Stimulated activated CD4-positive, alpha-beta T cell treated with anti-CD3 and anti-CD28 coated beads, TNF-alpha, amount 100 ng/mL, for 24 hours (primary cell): Measurements from ENCODE around the gene NGEF.
A peak's percentile ranks its signal among the peaks of the same experiment; 100 is the strongest.
"Not testable (repeated sequence)": the region's sequence is repeated elsewhere in the genome, so short reads cannot be mapped to it uniquely, and the experiment has no call there.

Experiments used
- DNase-seq, 3 experiments: peaks; one replicate each; pipeline ENCODE4 v3.0.0-alpha.2; 2020; ENCODE audit warnings: low read depth in 3 of 3

NGEF gene

GRCh38 chr2:232927793-232928550 lies 85.1 kb downstream of the NGEF start:
- DNase-seq: no peak

GRCh38 chr2:232927032-232927792 lies 85.8 kb downstream of the NGEF start:
- peak in 1 of 3 experiments; percentile 28 for DNase-seq

GRCh38 chr2:232926431-232926939 lies 86.6 kb downstream of the NGEF start:
- no peak for DNase-seq

GRCh38 chr2:232925821-232926156 lies 87.3 kb downstream of the NGEF start:
- DNase-seq: no peak

DNA sequence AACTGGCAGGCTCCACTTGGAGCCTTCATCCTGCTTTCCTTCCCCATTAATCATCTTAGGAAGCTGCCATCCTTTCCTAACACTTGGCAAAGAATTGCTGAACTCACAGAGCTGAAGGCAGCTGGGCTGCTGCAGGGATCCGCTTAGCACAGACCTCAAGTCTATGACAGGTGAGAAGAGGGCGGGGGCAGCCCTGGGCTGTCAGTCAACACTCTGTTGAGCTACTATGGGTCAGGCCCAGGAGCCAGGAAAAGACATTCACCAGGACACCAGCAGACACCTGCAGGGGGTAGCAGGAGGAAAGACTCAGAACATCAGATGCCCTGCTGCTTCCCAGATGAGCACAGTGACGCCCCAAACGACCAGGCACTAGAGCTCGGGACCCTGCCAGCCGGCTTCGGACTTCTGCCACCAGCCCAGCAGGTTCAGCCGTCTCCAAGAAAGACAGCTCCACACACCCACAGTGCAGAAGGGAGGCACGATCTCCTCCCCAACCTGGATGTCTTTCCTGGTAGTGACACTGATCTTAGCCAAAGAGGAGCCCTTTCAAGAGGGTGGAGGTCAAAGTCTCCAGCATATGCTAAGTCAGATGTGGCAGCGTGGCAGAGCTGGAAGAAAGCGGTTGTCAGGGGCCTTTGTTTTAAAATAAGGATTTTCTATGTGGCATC lies 87.8 kb downstream of the NGEF start:
- no peak for DNase-seq

- DNase-seq: no peak
Observed at GRCh38 chr2:232924433-232924832, 88.6 kb downstream of the NGEF start.

DNA sequence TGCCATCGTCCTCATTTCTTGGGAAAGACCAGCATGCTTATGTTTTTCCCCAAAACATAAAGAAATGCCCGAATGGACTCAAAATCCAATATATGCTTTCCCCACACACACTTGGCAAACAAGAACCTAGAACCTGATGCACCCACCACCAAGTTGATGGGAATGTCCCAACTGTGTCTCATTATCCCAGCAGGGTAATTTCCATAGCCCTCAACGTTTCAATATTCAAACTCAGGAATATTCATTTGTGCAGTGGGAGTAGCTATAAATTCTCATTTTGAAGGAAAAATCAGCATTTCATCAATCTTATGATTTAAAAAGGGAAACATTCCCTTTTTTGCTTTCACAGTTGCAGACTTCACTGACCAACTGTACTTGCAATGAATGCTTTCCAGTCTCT lies 92.3 kb downstream of the NGEF start:
- no peak for DNase-seq

DNA sequence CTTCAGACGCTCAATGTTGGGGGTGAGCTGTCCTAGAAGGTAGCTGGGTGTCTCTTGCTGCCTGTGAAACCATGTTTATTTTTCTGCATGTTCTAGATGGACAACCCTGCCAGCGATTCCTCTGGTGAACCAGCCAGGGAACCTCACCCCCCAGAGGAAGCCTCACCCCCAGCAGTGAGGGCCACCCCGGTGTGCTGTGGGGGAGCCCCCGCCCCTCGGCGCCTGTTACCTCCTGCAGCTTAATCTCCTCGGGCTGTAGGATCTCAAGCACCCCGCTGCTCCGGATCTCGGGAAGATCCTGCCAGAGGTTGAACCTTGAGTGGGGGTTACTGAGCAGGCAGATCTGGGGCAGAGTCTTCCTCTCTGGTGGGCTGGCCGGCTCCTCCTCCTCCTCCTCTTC lies 93.0 kb downstream of the NGEF start:
- DNase-seq: no peak

DNA sequence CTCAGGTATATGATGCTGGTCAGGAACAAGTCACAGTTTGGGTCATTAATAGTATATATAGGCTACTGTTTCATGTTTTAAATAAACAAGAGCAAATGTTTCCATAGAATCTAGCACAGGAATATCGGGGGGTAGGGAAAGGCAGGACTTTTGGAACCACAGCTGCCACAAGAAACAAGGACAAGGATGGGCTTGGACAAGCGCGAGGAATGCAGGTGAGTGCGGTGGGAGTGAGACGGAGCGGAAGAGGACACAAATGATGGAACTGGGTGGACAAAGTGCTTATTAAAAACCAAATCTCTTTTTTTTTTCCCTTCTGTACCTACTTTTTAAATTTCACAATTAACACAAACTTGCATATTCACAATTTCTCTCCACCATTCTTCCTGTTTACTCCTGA lies 93.9 kb downstream of the NGEF start:
- DNase-seq: no peak

DNA sequence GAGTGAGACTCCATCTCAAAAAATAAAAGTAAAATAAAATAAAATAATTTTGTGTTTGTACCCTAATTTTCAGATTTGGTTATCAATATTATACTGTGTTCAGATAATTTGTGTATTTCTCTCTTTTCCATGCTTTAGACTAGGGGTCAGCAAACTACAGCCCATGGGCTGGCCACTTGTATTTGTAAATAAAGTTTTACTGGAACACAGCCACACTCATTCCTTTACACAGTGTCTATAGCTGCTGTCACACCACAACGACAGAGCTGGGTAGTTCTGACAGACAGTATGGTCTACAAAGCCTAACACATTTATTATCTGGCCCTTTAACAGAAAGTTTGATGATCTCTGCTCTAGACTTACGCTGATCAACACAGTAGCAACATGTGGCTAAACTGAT lies 99.2 kb downstream of the NGEF start:
- no peak for DNase-seq

- no peak for DNase-seq
Observed at GRCh38 chr2:232911712-232912277, 101.3 kb downstream of the NGEF start.

DNA sequence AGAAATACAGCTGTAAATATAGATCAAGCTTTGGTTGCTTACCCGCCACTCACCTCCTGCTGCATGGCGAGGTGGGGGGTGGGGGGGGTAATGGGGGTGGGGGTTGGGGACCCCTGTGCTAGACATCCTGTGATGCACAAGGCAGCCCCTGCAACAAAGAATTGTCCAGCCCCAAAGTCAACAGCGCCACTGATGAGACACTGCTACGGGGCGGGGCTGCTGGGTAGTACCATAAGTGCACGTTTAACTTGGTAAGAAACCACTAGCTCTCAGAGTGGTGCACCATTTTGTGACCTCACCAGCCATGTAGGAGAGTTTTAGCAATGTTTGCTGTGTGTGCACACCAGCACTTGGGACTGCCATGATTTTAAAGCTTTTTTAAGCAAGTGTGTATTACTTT lies 102.7 kb downstream of the NGEF start:
- DNase-seq: no peak

DNA sequence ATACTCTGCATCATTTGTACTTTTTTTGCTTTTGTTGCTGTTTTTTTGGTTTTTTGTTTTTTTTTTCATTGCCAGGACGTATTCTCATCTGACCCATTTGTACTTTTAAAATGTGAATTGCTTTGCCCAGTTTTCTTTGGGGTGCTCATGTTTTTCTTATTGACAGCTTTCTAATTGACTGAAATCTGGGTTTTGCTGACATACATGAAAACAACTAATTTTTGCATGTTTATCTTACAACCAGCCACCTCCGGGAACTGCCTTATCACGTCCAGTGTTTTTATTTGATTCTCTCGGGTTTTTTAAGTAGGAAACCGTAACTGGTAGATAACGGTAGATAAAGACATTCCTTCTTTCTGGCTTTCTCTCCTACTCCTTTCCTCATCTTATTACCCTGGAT lies 104.4 kb downstream of the NGEF start:
- no peak for DNase-seq

GRCh38 chr2:232907718-232908085 lies 105.4 kb downstream of the NGEF start:
- not testable (repeated sequence) for DNase-seq

GRCh38 chr2:232906867-232907717 lies 106.0 kb downstream of the NGEF start:
- DNase-seq: not testable (repeated sequence)

DNA sequence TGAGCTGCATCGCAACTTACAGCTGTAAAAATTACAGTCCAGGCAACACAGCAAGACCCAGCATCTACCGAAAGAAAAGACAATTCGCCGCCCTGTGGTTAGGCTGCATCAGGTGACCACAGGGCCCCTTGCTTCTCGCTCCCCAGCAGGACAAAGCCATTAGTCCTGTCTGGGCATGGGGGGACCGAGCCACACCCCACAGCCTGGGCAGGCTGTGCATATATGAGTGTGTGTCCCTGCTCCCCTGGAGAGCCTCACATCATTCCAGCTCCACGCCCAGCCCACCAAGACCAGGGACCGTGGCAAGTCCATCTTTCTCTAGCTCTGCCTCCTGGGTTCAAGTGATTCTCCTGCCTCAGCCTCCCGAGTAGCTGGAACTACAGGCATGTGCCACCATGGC lies 109.1 kb downstream of the NGEF start:
- DNase-seq: no peak

DNA sequence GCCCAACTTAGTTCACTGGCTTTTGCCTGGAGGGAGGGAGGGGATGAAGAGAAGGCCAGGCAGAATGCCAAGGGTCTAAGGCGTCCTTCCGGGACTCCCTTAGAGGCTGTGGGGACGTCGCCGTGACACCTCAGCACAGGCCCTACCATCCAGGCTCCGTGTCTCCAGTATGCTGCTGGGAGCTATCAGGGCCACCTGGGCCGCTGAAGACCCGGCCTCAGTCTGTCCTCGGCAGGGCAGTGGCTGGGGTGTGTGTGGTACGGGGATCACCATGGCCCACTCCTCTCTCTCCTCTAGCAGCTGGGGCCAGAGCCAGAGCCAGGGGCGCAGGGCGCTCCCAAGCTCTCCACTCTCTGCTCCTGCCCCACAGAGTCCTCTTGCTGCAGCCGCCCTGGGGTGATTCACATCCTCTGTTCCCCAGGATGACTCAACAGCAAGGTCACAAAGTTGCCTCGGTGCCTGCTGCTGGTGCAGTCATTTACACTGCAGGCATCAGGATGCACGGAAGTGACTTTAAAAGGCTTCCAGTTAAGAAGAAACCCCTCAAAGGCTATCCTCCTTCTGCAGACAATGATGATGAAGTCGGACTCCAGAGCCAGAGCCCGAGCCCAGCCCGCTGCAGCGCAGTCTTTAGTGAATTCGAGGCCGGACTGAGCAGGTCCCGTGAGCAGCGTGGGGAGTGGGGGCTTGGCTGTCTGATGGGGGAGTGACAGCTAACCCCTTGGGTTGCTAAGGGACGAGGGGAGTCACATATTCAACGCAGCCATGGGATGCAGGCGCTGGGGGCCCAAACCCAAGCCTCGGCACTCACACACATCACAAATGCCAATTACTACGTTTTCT lies 111.1 kb downstream of the NGEF start:
- DNase-seq: peak in 2 of 3 experiments; percentile 12 to 61

DNA sequence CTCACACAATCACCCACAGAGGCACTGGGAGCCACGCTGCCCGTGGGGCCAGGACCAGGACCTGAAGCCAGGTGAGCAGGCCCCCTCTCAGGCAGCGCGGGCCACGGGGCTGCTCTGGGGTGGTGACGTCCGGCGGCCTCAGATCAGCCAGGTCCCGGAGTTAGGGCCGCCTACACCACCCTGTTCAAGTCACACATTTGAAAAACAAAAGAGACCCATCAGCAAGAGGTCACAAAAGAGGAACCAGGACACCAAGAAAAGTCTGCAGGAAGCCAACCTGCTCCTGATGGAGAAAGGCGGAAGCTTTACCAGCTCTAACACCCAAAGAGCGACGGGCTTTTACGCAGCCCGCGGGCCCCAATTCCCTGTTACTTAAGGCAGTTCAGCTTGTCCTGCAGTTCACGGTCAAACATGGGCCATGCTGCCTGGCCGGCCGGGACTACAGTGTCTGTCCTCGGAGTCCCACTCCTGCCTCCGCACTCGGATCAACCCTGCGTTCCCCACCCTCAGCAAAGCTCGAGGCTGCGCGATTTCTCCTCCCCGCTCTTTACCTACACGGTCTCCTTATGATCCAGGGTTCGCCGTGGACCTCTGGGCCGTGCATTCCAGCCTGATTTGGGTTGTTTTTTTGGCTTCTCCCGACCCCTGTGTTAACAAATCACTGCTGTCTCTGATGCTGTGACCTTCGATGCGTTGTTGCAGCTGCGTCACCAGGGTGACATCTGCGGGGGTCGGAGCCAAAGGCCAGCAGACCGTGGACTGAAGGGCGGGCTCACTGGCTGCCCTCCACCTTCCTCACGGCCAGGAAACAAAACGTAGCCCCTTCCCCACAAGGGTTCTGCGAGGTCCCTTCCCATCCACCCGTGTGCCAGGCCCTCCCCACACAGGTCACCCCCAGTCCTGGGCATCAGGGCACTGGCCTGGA lies 112.0 kb downstream of the NGEF start:
- DNase-seq: no peak
